Vagina (tissue), 2 donors: ENCODE data around the gene LRIT2. TPM values are rescaled to one million over a fixed set of nuclear protein-coding genes. Genes with fewer than 3 reads are reported as not detected.

Experiments used
- DNase-seq, 2 donors: peaks; one replicate each; pipeline ENCODE4 v3.0.0-alpha.2; 2017; ENCODE audit errors: extremely low spot score in 2 of 2
- H3K27ac ChIP-seq: fragments of 200-600 bp; sonication (generic); one replicate; pipeline ENCODE4 v1.5.1; 2019
- H3K27me3 ChIP-seq: fragments of 200-600 bp; sonication (generic); one replicate; pipeline ENCODE4 v1.5.1; 2019
- H3K36me3 ChIP-seq, 2 donors: fragments of 200-600 bp; sonication (generic); one replicate each; pipeline ENCODE4 v1.5.1; 2017 to 2019
- H3K4me1 ChIP-seq: fragments of 200-600 bp; sonication (generic); one replicate; pipeline ENCODE4 v1.5.1; 2019
- H3K4me3 ChIP-seq, 2 donors: fragments of 200-600 bp; sonication (generic); 1 replicate in 1 of 2; 2 replicates in 1 of 2; pipeline ENCODE4 v1.5.1; 2016 to 2019
- H3K9me3 ChIP-seq: fragments of 200-600 bp; sonication (generic); one replicate; pipeline ENCODE4 v1.5.1; 2019
- POLR2A ChIP-seq, 2 donors: fragments of 450-650 bp; IDR thresholded peaks; one replicate each; pipeline ENCODE4 v1.6.1; 2017; ENCODE audit warnings: antibody characterized with exemption in 2 of 2, mild to moderate bottlenecking in 2 of 2, moderate library complexity in 2 of 2
- POLR2AphosphoS5 ChIP-seq, 2 donors: sonication (generic); formaldehyde crosslinking; IDR thresholded peaks; one replicate each; pipeline ENCODE4 v1.9.0; 2017; ENCODE audit warnings: antibody characterized with exemption in 2 of 2, mild to moderate bottlenecking in 2 of 2, low read depth in 1 of 2; ENCODE audit not compliant: insufficient read depth in 1 of 2
- intact Hi-C: fragments of 100-400 bp; cut with DNase I; formaldehyde crosslinking; loops from one replicate; pipeline ENCODE4 v1.15.1; 2023
- total RNA-seq: library from RNA; depleted of rRNA; stranded (reverse); fragments of >200 nt; gene quantifications from one replicate; pipeline ENCODE4 v1.2.3, GENCODE V29; 2016
- TF ChIP-seq, protein P1 (sequence below), 3 experiments: fragments of 450-650 bp in 2 of 3; fragments of 200-600 bp in 1 of 3; sonication (generic) in 1 of 3; IDR thresholded peaks; one replicate each; pipeline ENCODE4 v1.5.1; 2017 to 2019; ENCODE audit warnings: antibody characterized with exemption in 3 of 3, mild to moderate bottlenecking in 2 of 3, moderate library complexity in 2 of 3

The LRIT2 gene, protein sequence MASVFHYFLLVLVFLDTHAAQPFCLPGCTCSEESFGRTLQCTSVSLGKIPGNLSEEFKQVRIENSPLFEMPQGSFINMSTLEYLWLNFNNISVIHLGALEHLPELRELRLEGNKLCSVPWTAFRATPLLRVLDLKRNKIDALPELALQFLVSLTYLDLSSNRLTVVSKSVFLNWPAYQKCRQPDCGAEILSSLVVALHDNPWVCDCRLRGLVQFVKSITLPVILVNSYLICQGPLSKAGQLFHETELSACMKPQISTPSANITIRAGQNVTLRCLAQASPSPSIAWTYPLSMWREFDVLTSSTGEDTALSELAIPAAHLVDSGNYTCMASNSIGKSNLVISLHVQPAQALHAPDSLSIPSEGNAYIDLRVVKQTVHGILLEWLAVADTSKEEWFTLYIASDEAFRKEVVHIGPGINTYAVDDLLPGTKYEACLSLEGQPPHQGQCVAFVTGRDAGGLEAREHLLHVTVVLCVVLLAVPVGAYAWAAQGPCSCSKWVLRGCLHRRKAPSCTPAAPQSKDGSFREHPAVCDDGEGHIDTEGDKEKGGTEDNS
- total RNA-seq, result not detected

DNA sequence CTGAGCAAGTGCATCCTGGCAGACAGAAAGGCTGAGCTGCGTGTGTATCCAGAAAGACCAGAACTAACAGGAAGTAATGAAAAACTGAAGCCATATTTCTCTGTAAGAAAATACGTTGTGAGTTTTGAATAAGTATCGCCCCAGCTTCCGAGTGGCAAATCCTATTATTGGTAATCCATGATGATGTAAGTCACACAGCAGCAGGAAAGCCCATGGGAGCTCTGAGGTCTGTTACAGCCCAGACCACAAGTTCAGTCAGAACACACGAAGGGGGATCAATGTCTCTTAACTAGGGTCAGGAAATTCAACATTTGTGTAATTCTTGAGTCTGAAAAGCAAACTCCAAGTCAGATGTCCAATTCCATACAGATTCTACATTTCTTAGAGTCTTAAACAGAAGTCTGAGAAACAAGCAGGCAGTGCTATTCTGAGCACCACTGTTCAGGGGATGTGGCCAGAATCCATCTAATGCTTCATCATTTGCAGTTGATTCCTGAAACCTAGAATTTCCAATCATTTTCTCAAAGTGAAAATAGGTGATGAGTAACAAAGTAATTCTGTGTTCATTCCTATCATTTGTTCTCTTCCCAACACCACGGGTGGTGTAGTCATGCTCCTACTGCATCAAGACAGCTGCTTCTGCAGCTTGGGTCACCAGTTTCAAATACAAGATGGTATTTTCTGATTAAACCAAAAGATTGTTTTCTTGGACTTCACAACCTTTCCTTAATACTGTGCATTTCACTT, at the start of gene LRIT2:
Gene LRIT2 (minus strand): TSS at position 118 of the 747 bp plus-strand sequence. CDS start 24 bp downstream, at position 94.
- DNase-seq, result no peak
- no peak within 1 kb of the TSS for H3K27ac ChIP-seq
- H3K27me3 ChIP-seq, result no peaks in the 10 kb centered on the region
- no peaks in the 10 kb centered on the region for H3K9me3 ChIP-seq
- H3K36me3 ChIP-seq, result no peaks in the 10 kb centered on the region
- no peak for TF ChIP-seq POLR2A (IDR thresholded peaks at IDR 0.05)
- TF ChIP-seq POLR2AphosphoS5 (IDR thresholded peaks at IDR 0.05; ENCODE audit: insufficient read depth in 1 of 2, low read depth in 1 of 2), result no peak
- TF ChIP-seq, protein P1, sequence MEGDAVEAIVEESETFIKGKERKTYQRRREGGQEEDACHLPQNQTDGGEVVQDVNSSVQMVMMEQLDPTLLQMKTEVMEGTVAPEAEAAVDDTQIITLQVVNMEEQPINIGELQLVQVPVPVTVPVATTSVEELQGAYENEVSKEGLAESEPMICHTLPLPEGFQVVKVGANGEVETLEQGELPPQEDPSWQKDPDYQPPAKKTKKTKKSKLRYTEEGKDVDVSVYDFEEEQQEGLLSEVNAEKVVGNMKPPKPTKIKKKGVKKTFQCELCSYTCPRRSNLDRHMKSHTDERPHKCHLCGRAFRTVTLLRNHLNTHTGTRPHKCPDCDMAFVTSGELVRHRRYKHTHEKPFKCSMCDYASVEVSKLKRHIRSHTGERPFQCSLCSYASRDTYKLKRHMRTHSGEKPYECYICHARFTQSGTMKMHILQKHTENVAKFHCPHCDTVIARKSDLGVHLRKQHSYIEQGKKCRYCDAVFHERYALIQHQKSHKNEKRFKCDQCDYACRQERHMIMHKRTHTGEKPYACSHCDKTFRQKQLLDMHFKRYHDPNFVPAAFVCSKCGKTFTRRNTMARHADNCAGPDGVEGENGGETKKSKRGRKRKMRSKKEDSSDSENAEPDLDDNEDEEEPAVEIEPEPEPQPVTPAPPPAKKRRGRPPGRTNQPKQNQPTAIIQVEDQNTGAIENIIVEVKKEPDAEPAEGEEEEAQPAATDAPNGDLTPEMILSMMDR (IDR thresholded peaks at IDR 0.05), result no peak
- H3K4me3 ChIP-seq, result no peak within 1 kb of the TSS
- intact Hi-C loops, result no loop called here
- H3K4me1 ChIP-seq, result no peaks in the 10 kb centered on the region

DNA sequence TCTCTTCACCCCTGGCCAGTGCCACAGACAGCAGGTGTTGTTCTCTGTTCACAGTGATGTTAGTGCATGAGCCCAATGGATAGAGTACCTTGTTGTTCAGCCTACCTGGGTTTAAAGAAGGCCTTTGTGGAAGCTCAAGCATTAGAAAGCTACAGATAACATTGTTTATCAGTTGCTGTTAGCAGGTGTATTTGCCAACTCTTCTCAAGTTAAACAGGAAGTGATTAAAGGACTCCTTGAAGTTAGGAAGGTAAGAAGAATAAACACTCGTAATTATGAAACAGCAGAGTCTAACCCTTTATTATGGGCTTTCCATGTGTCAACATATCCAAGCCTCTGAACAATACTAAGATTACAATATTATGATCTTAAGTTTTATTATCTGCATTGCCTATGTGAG, 45.4 kb upstream of the LRIT2 start:
- Histone ChIP-seq H3K4me3 (no peak overlapping the region), H3K9me3 (no peaks in the 10 kb centered on the region), H3K27ac (no peak overlapping the region), H3K4me1 (no peaks in the 10 kb centered on the region), H3K36me3 (no peaks in the 10 kb centered on the region), H3K27me3 (no peaks in the 10 kb centered on the region)
- TF ChIP-seq, protein P1 (IDR thresholded peaks at IDR 0.05), result no peak
- TF ChIP-seq POLR2AphosphoS5 (IDR thresholded peaks at IDR 0.05; ENCODE audit: insufficient read depth in 1 of 2, low read depth in 1 of 2) (no peak), POLR2A (IDR thresholded peaks at IDR 0.05) (no peak)
- DNase-seq, result no peak
- intact Hi-C loops, result no loop called here

DNA sequence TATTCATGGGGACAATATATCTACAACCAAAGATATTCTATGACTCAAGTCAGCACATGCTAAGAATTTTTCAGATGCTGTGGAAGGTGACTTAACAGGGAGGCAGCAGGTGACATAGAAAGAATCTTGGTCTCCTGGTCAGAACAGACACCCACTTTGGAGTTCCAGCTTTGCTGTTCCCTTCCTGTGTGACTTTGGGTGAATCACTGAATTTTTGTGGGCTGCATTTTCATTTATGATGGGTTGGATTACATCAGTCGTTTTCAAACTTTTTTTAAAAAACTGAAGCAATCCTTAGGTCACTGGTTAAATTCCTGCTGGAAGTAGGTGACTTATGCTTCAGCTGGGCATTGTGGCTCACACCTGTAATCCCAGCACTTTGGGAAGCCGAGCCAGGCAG, 44.4 kb upstream of the LRIT2 start:
- no peak for DNase-seq
- H3K36me3 ChIP-seq, result no peaks in the 10 kb centered on the region
- intact Hi-C loops, result loop anchor here (5.0 kb wide), 1 partner anchor 103 kb away; no protein-coding TSS in a partner anchor

DNA sequence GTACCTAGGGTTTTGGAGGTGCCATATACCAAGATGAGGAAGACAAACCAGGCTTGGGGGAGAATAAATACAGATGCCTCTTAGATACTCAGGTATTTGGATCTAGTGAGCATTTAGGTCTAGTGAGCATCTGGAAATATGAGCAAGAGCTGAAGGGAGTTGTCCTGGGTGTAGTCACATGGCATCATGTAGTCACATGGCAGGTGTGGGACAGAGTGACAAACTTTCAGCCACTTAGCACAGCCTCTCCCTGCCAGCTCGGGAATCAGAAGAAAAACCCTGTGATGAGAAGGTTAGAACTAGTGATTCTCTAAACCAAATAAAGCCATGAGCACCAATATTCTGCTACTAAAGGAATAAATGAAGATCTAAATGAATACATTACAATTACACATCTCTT, 43.8 kb upstream of the LRIT2 start:
- Histone ChIP-seq H3K4me3 (no peak overlapping the region), H3K27me3 (no peaks in the 10 kb centered on the region), H3K27ac (no peak overlapping the region), H3K36me3 (no peaks in the 10 kb centered on the region), H3K4me1 (no peaks in the 10 kb centered on the region), H3K9me3 (no peaks in the 10 kb centered on the region)
- intact Hi-C loops, result loop anchor here (5.0 kb wide), 1 partner anchor 103 kb away; no protein-coding TSS in a partner anchor
- no peak for DNase-seq
- TF ChIP-seq POLR2AphosphoS5 (IDR thresholded peaks at IDR 0.05; ENCODE audit: insufficient read depth in 1 of 2, low read depth in 1 of 2) (no peak), POLR2A (IDR thresholded peaks at IDR 0.05) (no peak)
- TF ChIP-seq, protein P1 (IDR thresholded peaks at IDR 0.05), result no peak

More for the DNA sequence above, 44.4 kb upstream of the LRIT2 start:
- Histone ChIP-seq H3K9me3 (no peaks in the 10 kb centered on the region), H3K27ac (no peak overlapping the region), H3K27me3 (no peaks in the 10 kb centered on the region), H3K4me3 (no peak overlapping the region), H3K4me1 (no peaks in the 10 kb centered on the region)
- TF ChIP-seq, protein P1 (IDR thresholded peaks at IDR 0.05), result no peak
- TF ChIP-seq POLR2A (IDR thresholded peaks at IDR 0.05) (no peak), POLR2AphosphoS5 (IDR thresholded peaks at IDR 0.05; ENCODE audit: insufficient read depth in 1 of 2, low read depth in 1 of 2) (no peak)
